SKM-1 (cell line): ENCODE measurements around the gene LPCAT2.

Source experiments
- DNase-seq: peaks from one replicate; lab custom pipeline; 2025; ENCODE audit not compliant: unreplicated experiment; lab: John Stamatoyannopoulos, UW

Gene LPCAT2

DNA sequence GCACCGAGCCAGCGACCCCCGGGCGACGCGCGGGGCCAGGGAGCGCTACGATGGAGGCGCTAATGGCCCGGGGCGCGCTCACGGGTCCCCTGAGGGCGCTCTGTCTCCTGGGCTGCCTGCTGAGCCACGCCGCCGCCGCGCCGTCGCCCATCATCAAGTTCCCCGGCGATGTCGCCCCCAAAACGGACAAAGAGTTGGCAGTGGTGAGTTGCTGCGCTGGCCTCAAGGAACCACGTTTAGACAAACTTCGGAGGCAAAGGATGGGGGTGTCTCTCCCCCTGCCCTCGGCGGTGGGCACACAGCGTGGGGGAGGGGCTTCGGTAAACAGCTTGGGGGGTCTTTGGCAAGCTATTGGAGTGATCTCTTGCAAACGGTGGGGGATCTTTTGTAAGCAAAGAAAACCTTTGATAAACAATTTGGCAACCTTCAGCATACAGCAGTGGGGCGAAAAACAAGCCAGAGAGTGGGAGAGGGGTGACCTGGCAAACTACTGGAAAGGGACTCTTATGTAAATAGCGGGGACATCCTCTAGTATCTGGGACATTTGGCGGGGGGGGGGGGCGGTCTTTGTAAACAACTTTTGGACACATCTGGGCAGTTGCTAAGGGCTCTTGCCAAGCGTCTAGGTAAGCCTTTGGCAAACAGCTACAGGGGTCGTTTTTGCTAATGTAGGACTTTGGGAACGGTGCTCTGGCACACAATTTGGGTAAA, 29.3 kb upstream of the LPCAT2 start:
- DNase-seq = no peak

DNA sequence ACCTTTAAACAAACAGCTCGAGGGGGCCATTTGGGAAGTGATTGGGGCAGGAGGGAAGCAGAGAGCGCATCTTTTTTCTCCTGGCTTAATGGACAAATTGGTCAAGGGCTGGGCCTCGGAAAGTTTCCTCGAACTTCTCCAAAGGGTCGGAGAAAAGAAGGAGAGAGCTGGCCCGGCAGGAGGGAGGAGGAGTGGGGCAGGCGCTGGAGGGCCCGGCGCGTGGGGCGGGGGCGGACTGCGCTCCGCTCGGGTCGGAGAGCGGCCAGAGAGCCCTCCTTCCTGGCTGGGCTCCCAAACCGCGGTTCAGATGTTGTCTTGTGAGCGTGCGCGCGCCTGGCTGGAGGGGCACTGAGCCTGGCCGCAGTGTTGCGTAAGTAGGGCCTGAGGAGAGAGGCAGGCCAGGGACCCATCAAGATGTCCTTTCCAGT, 28.6 kb upstream of the LPCAT2 start:
- no peak for DNase-seq

DNA sequence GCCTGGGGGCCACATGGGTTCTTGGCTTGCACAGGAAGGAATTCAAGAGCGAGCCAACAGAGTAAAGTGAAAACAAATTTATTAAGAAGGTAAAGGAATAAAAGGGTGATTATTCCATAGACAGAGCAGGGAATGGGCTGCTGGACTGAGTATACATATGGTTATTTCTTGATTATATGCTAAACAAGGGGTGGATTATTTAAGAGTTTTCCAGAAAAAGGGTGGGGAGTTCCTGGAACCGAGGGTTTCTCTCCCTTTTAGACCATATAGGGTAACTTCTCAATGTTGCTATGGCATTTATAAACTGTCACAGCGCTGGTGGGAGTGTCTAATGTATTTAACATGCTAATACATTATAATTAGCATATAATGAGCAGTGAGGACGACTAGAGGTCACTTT, 27.8 kb upstream of the LPCAT2 start:
- DNase-seq = no peak

DNA sequence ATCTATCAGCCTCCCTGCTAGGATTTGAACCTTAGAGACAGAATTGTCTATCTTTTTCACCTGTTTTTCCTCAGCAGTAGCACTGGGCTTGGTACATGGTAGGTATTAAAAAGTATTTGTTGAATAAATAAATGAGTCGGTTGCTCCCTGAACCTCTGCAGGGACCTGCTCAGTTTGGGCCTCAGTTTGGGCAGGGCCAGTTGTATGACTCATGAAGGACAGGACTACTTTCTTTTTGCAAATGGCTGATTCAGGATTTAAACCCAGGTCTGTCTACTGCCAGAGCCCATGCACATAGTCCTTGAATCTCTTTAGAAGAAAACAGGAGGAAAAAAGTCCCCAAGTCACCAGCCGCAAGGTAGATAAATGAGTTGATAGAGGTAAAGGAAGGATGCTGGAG, 26.8 kb upstream of the LPCAT2 start:
- no peak for DNase-seq

DNA sequence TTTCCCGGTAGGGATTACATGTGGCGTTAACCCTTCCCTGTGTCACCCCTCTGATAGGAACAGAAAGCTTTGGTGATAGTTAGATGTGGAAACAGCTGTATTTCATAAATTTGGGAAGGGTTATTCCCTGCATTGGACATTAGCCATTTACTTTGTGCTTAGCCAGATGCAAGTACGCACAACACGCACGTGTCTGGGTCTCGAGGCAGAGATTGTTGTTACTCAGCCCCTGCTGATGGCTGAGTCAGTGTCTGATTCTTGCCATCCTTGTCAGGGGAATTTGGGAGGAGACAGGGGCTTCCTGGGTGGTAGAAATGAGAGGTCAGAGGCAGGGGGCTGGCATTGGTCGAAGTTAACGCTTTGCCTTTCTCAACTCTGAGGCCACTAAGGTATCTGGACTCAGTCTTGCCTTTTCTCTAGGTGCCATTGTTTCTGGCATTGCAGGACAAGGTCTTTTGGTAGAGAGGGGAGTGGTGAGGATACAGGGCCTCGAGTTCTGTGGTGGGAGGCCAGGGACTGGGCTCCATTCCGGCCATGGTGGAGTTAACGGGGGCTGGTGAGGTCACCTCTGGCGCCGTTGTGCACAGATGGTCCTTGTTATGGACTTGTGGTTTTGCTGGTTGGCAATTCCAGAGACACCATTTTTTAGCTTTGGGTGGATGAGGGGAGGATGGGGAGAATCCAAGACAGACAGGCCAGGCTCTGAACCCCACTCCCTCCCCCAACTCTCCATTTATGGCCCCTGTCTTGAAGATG, 21.6 kb upstream of the LPCAT2 start:
- DNase-seq = no peak

DNA sequence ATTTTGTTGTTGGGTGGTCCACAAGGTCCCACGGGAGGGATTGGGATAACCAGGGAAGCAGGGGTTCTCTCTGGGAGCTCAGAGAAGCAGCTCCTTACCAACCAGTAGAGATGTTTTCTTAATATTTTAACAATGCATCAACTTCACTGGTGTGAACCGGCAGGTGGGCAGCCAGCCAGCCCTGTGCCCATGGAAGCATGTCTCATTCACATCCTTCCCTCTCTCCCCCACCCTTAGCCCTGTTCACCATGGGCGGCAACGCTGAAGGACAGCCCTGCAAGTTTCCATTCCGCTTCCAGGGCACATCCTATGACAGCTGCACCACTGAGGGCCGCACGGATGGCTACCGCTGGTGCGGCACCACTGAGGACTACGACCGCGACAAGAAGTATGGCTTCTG, 20.6 kb upstream of the LPCAT2 start:
- no peak for DNase-seq

DNA sequence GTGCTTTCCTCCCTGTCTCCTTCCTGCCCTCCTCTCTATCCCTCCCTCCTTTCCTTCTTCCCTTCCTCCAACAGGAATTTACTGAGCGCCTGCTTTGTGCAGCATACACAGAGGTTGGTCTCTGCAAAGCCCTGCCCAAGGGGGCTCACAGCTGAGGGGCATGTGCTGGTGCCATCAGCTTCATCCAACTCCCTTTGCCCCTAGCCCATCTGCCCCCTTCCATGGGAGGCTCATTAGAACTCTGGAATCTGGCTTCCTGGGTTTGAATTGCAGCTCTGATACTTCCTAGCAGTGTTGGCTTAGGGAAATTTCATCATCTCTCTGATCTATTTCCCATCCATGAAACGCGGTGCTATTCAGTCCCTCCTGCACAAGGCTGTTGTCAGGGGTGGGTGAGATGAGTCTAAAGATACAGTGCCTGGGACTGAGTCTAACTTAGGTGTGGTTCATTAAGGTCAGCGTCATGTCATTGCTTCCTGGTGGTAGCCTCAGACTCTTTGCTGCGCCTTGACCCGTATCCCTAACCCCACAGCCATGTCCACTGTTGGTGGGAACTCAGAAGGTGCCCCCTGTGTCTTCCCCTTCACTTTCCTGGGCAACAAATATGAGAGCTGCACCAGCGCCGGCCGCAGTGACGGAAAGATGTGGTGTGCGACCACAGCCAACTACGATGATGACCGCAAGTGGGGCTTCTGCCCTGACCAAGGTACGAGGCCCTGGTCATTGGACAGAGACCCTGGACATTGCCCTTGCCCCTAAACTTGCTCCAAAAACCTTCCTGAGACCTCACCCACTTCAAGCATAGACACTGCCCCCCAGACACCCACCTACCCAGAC, 19.5 kb upstream of the LPCAT2 start:
- no peak for DNase-seq

DNA sequence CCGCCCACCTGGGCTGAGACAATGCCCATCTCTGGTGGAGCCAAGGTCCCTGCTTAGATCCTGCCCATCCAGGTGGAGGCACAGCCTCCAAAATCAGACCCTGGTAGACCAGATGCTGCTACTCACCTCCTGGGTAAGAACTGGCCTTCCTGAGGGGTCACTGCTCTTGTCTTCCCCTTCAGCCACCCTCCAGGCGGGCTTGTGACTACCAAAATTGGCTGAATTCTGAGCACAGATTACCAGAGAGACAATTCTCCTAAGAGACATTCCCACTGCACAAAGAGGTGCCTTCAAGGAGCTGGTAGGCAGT, 19.0 kb upstream of the LPCAT2 start:
- DNase-seq = no peak

DNA sequence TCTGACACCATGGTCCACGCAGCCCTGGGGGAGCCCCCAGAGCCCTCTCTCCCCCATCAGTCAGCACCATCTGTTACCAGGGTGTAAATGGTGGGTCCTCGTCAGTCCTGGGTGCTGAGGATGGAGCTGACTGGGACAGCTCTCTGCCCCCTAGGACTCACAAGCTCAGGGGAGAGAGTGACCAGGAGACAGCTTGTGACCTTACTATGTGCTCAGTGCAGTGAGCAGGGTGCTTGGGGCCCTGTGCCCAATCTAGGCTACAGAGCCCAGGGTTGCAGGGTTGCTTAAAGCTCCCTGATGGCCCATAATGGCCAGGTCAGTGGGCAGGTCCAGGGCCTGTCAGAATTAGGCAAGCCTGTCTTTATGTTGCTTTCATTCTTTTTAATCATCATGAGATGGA, 18.6 kb upstream of the LPCAT2 start:
- DNase-seq = no peak

DNA sequence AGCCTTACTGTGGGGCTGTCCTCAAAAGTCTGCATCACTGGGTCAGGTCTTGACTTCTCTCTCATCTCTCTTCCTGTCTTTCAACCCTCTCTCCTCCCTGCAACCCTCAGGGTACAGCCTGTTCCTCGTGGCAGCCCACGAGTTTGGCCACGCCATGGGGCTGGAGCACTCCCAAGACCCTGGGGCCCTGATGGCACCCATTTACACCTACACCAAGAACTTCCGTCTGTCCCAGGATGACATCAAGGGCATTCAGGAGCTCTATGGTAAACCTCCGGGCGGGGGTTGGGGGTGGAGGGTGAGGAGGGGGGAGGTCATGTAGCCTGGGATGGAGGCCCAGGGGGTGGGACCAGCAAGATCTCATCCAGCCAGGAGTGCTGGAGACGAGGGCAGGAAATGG, 17.2 kb upstream of the LPCAT2 start:
- DNase-seq = no peak

DNA sequence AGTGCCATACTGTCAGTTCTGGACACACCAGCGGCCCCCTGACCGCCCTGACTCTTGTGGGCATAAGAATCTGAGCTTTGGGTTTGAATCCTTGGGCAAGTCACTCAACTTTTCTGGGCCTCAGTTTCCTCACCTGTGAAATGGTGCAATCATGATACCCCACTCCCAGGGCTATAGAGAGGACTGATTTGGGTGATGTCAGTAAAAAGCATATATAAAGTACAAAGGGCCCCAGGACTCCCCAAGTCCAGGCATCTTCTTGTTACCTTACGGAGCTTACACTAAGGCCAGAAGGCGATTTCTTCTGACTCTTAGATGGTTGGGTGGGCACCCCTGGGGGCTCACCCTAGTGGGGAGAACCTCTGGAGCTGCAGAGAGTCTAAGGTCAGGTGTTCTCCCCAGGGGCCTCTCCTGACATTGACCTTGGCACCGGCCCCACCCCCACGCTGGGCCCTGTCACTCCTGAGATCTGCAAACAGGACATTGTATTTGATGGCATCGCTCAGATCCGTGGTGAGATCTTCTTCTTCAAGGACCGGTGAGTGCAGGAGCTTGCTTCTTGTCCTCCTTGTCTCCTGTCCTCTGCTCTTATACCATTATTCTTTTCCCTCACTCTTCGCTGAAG, 16.0 kb upstream of the LPCAT2 start:
- DNase-seq = no peak

DNA sequence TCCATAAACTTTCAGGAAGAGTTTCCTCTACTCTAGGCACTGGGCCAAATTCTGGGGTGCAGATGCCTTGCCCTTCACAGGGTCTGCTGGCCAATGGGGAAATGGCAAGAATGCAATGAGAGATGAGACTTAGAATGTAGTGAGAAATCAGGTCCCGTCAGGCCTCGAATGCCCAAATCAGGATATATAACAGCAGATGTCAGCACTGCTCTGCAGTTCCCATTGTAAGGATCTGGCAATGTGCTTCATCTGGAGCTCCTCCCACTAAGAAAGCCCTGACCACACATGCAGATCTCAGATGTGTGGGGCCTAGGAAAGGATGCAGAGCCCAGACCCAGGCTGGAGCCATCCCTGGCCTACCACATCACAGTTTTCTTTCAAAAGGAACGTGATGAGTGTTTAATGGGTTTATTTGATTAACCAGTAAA, 13.9 kb upstream of the LPCAT2 start:
- DNase-seq = no peak

DNA sequence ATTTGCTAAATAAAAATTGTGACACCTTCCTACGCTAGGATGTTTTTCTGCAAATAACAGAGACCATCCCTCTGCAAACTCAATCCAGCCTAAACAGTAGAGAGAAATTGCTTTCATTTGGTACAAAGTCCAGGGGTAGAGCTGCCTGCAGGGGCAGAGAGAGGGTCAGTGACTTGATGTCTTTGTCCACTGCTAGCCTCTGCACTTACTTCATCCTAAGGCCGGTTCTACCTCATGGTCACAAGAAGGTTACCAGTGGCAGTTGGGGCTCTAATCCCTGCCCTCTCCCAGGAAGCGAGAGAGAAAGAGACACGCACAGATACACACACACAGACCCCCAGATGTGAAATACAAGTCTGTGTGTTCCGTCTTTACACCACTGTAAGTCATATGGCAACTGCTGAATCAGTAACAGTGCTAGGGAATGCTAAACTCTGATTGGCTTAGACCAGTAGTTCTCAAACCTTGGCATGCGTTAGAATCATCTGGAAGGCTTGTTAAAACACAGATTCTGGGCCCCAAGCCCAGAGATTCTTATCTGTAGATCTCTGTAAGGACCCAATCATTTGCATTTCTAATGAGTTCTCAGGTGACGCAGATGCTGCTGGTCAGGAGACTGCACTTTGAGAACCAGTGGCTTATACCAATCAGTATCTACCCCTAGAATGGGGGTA, 13.1 kb upstream of the LPCAT2 start:
- DNase-seq = no peak

DNA sequence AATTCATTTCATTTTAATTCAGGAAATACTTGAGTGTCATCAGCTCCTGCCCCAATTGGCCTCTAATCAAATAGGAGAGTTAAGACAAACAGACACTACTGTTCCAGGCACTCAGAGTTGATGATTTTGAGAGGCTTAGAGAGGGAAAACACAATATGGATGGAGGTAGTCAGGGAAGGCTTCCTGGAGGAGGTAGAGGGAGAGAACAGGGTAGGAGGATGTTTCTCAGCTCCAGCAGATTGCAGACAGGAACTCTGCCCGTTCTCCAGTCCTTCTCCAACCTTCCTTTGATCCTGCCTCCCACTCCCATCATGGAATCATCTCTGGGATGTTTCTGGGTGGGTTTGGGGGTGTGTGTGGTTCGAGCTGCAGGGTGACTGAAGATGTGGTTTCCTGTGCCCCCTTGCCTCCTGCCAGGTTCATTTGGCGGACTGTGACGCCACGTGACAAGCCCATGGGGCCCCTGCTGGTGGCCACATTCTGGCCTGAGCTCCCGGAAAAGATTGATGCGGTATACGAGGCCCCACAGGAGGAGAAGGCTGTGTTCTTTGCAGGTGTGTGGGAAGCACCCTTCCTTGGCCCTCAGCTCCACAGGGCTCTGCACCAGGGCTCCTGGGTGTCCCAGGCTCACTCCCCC, 12.2 kb upstream of the LPCAT2 start:
- no peak for DNase-seq

DNA sequence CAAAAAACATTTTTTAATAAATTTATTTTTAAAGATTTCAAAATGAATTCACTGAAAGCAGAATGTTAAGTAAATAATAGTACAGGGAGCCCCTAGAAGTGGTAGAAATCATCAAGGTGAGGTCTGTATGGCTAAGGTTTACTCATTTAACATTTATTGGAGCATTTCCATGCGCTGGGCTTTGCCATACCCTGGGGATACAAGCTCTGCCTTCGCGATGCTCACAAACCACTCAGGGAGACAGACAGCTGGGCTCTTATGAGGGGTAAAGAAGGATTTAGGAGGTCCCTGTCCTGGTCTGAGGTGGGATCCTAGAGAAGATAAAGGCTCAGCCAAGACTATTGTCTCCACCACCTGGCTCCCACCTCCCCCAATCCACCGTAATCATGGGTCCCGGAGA, 11.3 kb upstream of the LPCAT2 start:
- DNase-seq = no peak

DNA sequence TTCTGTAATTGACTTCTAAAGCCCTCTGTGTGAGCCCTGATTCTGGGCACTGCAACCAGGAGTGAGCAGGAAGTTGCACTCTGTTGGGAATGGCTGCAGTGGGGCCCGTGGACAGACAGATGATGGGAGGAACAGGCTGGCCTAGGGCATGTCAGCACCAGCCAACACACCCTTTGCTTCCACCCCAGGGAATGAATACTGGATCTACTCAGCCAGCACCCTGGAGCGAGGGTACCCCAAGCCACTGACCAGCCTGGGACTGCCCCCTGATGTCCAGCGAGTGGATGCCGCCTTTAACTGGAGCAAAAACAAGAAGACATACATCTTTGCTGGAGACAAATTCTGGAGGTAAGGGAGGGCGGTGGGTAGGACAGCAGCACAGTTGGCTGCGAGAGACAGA, 10.8 kb upstream of the LPCAT2 start:
- no peak for DNase-seq

DNA sequence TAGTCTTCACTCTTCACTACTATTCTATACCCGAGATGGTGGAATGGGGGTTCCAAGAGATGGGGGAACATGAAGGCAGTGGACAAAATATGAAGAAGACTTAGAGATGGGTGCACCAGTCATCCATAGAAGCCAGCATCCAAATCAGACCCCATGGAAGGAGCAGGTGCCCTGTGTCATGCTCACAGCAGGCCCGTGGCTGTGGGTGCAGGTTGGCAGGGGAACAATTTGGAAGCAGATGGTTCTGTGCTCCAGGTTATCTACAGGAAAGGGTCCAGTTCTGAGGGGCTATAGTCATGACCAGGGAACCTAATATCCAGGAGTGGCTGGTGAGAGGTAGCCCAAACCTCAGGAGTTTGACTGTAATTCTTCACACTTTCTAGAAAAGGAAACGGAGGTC, 9.6 kb upstream of the LPCAT2 start:
- DNase-seq = no peak

DNA sequence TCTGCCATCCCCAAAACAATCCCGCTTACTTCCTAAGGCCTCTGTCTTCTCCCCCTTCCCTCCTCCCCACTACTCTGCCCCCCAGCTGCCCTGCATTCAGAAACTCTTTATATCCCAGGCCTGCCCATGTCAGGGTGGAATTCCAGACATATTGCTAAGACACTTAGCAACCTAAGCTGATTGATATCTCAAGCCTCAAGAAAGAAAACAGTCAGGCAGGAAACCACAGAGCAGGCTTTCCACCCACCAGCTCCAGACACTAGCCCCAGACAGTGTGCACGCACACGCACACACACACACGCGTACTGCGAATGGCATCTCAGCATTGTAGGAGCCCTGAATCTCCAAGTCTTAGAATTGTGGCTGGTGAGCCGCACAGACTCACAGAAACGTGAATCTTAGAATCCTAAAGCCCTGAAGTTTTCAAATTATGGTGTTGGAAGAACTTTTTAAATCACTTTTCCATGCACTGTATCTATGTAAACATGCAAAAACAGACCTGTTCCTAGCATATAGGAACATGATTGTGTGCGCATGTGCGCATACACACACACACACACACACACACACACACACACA, 8.8 kb upstream of the LPCAT2 start:
- DNase-seq = no peak

DNA sequence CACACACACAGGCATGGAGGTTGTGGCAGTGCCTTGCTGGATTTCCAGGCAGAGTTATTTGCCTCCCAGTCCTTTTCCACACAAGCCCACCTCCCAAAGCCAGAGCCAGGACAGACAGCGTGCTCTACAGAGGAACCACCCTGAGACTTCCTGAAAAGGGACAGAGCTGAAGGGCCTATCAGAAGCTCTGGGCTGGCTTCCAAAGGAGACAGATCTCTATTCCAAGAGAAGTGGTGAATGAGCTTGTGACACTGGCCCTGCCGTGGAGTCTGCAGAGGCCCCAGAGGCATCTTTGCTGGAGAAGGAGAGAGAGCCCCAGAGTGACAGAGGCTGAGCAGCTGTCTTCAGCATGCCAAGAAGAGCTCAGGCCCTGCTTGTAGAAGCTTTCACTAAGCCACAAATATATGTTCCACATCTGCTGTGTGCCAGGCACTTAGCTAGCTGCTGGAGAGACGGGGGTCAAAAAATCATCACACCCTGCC, 8.3 kb upstream of the LPCAT2 start:
- DNase-seq = no peak
